NB4 (cell line): ENCODE measurements around the gene PSAP.
A peak's percentile ranks its signal among the peaks of the same experiment; 100 is the strongest.

Experiments
- DNase-seq: peaks from one replicate; pipeline ENCODE4 v3.0.0; 2010; ENCODE audit warnings: low read depth
- H3K4me3 ChIP-seq: one replicate; pipeline ENCODE4 v1.5.1; 2011; ENCODE audit warnings: mild to moderate bottlenecking, low read depth, low read length, moderate library complexity
- MYC ChIP-seq: IDR thresholded peaks from 2 replicates; pipeline ENCODE4 v1.6.1; 2011; ENCODE audit warnings: low read depth, low read length
- POLR2A ChIP-seq: IDR thresholded peaks from 2 replicates; pipeline ENCODE4 v1.6.1; 2011; ENCODE audit warnings: mild to moderate bottlenecking; ENCODE audit not compliant: insufficient read length; ENCODE audit errors: extremely low read depth
- TF ChIP-seq, protein P1 (sequence below): IDR thresholded peaks from 2 replicates; pipeline ENCODE4 v1.6.1; 2011; ENCODE audit warnings: low read depth, low read length
- TF ChIP-seq, protein P2 (sequence below): IDR thresholded peaks from one replicate; pipeline ENCODE4 v1.5.1; 2012; ENCODE audit warnings: low read depth, low read length

PSAP gene

DNA sequence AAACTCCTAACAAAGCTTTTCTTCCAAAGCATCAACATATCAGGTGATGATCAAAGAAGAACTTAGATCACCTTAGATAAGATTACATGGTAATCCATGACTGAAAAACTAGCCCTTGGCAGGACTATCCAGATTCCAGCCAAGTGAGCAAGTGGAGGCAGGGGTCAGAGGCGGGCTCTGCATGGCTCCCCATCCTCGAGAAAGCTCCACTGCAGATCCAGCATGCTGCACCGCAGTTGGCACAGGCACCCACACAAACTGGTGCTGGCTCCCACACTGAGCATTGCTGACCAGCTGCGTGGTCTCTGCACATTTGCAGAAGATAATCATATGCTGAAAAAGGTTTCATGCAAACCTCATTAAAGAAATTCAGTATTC is 10.1 kb downstream of the PSAP start:
- H3K4me3 ChIP-seq = no peak overlapping the region
- TF ChIP-seq POLR2A (no peak), MYC (no peak)
- TF ChIP-seq, protein P1, sequence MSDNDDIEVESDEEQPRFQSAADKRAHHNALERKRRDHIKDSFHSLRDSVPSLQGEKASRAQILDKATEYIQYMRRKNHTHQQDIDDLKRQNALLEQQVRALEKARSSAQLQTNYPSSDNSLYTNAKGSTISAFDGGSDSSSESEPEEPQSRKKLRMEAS = no peak
- TF ChIP-seq, protein P2, sequence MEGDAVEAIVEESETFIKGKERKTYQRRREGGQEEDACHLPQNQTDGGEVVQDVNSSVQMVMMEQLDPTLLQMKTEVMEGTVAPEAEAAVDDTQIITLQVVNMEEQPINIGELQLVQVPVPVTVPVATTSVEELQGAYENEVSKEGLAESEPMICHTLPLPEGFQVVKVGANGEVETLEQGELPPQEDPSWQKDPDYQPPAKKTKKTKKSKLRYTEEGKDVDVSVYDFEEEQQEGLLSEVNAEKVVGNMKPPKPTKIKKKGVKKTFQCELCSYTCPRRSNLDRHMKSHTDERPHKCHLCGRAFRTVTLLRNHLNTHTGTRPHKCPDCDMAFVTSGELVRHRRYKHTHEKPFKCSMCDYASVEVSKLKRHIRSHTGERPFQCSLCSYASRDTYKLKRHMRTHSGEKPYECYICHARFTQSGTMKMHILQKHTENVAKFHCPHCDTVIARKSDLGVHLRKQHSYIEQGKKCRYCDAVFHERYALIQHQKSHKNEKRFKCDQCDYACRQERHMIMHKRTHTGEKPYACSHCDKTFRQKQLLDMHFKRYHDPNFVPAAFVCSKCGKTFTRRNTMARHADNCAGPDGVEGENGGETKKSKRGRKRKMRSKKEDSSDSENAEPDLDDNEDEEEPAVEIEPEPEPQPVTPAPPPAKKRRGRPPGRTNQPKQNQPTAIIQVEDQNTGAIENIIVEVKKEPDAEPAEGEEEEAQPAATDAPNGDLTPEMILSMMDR = no peak
- DNase-seq = no peak

DNA sequence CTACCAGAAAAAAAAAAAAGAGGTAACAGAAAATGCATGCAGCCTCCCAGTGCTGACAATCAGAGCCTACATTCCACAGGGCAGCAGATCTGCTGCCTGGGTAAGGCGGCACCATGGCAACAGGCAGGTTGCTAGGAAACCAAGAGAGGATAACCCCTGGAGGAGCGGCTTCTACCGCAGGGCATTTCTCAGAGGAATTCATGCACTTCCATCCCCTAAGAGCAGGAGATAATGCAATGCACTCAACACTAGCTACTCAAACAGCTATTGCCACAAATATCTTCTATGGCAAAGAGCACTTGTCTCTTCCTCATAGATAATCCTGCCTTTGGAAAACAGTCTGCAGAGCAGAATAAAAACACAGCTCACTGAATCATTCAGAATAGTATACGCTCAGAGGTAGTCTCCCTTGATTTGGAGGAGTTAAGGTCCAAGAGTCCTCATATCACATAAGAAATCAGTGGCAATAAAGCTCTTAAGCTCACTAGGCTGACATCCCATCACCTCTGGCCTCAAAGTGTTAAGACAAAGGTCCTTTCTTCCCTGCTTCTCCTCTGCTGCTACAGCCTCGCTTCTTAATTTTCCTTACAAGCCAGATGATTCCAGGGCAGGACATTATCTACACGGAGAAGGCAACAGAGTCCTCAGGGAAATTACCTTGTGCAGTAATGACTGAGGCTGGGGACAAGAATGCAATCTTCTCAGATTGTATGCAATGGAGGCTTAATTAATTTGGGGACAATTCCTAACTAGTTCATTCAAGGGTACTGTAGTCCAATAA is 10.7 kb downstream of the PSAP start:
- no peak overlapping the region for H3K4me3 ChIP-seq
- TF ChIP-seq POLR2A (no peak), MYC (no peak)
- TF ChIP-seq, protein P1 = no peak
- TF ChIP-seq, protein P2 = no peak
- no peak for DNase-seq

DNA sequence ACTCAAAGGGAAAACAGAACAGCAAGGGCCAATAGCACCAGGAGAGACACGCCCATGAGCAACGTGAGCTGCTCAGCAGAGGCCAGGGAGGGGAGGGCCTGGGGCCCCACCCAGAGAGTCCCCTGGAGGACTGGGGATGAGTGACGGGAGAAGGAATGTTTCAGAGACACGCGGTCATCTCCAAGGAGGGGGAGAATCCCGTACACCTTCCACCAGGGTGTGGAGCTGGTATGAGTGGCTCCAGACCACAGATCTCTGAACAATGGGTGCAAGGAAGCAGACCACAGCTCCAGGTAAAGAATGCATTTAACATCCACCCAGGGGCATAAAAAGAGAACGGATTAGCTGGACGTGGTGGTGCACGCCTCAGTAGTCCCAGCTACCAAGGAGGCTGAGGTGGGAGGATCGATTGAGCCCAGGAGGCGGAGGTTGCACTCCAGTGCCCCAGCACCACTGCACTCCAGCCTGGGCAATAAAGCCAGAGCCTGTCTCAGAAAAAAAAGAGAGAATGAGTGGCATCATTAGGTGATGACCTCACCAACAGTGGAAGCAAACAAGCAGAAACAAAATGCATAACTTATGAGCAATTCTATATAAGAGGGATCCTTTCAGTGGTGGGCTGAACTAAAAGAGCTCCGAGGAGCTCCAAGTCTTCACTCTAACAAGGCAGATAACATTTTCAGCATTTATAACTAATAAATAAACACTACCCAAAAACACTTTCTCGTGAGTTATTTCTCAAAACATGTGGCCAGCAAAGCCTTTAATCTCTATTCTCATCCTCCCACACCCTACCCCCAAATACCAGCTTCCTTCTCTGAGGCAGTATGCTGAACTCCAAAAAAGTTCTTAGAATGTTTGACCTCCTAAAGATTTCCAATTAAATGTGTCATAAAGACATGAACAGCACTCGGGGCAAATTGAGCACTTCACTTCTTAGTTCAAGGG is 12.5 kb downstream of the PSAP start:
- H3K4me3 ChIP-seq = no peak overlapping the region
- TF ChIP-seq, protein P2 = no peak
- TF ChIP-seq, protein P1 = no peak
- TF ChIP-seq POLR2A (no peak), MYC (no peak)
- DNase-seq = no peak

DNA sequence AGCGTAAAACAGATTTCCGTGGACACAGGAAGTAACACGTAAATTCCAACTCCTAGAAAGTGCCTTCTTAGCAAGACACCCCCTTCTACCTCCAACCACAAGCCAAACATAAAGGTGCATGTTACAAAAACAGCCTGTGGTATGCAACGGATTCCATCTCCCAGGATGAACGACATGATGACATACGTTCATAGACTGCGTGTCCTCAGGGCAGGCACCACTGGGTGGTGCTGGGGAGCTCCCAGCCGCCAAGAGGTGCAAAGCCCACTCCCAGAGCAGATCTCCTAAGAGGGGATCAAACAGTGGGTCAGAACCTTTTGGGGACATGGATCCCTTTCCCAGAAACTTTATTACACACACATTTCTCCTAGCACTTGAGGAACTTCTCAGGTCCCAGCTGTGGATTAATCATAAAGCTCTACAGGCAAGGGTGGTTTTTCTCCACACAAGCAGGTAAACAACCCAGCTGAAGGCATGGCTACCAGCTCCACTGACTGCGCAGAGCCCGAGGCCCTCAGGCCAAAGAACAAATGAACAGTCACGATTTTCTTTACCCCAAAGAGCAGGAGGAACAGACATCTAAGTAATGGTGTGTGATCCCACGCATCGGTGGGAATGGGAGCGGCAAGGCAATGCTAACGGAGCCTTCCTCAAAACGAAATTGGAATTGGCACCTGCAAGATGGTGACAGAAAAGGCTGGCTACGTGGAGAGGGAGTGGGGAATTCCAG is 13.8 kb downstream of the PSAP start:
- H3K4me3 ChIP-seq = no peak overlapping the region
- TF ChIP-seq, protein P1 = no peak
- no peak for TF ChIP-seq MYC
- no peak for TF ChIP-seq POLR2A
- TF ChIP-seq, protein P2 = peak; percentile 75
- DNase-seq = peak; percentile 57

DNA sequence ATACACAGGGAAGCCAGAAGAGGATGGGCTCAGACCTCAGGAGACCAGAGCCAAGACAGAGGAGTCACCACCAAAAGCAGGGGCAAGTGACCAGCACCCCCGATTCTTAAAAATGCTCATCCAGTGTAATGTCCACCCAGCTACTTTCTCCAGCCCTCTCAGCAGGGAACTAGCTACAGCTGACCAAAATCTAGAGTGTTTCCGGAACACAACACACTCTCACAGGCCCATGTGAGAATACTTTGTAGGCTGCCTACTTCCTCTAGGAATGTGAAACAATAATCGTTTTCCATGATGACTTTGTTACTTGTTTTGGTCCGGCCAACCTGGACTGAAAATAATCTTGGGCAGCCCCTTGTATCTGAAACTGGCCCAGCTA is 14.5 kb downstream of the PSAP start:
- H3K4me3 ChIP-seq = no peak overlapping the region
- no peak for DNase-seq
- TF ChIP-seq MYC = no peak
- TF ChIP-seq, protein P1 = no peak
- TF ChIP-seq, protein P2 = no peak
- TF ChIP-seq POLR2A = no peak
